22Rv1 (cell line): ENCODE data around the gene LDLR.
"Not testable (repeated sequence)": the region's sequence is repeated elsewhere in the genome, so short reads cannot be mapped to it uniquely, and the experiment has no call there.

Source experiments
- H3K27ac ChIP-seq: fragments of 450-650 bp; 2 replicates; pipeline ENCODE4 v1.5.1; 2017
- CTCF ChIP-seq: fragments of 450-650 bp; IDR thresholded peaks from 2 replicates; pipeline ENCODE4 v1.5.1; 2017; ENCODE audit warnings: mild to moderate bottlenecking
- ZFX ChIP-seq: fragments of 450-650 bp; IDR thresholded peaks from 2 replicates; pipeline ENCODE4 v1.6.1; 2017; ENCODE audit warnings: antibody characterized with exemption, borderline replicate concordance

LDLR gene

DNA sequence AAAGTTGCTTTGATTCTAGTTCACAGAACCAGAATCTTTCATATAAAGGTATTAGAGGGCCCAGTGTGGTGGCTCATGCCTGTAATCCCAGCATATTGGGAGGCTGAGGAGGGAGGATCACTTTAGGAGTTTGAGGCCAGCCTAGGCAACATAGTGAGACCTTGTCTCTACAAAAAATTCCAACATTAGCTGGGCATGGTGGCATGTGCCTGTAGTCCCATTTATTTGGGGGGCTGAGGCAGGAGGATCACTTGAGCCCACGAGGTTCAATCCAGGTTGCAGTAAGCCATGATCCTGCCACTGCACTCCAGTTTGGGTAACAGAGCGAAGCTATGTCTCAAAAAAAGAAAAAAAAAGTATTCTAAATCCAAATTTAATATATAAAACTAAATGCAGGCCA lies 9.1 kb downstream of the LDLR start:
- no peak overlapping the region for H3K27ac ChIP-seq

DNA sequence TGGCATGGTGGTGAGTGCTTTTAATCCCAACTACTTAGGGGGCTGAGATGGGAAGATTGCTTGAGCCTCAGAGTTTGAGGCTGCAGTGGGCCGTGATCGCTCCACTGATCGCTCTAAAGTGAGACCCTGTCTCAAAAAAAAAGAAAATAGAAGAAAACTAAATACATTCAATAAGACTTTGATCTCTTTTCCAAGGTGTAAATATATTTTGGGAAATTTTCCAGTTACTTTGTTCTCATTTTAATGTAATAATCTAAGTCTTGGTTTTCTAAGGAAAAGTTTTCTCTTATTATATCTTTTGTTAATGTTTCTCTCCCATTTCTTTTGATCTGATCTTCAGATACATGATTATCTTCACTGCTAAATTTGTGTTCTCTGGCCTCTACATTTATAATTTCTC lies 9.6 kb downstream of the LDLR start:
- TF ChIP-seq ZFX = no peak
- no peak for TF ChIP-seq CTCF
- H3K27ac ChIP-seq = no peak overlapping the region; the same call in 1 of the 2 replicates

More for the DNA sequence above, 9.1 kb downstream of the LDLR start:
- no peak for TF ChIP-seq ZFX
- TF ChIP-seq CTCF = no peak

DNA sequence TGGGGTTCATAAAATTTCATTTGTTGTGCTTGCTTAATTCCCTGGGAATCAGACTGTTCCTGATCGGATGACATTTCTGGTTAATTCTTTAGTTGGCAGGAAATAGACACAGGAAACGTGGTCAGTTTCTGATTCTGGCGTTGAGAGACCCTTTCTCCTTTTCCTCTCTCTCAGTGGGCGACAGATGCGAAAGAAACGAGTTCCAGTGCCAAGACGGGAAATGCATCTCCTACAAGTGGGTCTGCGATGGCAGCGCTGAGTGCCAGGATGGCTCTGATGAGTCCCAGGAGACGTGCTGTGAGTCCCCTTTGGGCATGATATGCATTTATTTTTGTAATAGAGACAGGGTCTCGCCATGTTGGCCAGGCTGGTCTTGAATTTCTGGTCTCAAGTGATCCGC lies 10.8 kb downstream of the LDLR start:
- TF ChIP-seq ZFX = no peak
- no peak for TF ChIP-seq CTCF
- no peak overlapping the region for H3K27ac ChIP-seq

DNA sequence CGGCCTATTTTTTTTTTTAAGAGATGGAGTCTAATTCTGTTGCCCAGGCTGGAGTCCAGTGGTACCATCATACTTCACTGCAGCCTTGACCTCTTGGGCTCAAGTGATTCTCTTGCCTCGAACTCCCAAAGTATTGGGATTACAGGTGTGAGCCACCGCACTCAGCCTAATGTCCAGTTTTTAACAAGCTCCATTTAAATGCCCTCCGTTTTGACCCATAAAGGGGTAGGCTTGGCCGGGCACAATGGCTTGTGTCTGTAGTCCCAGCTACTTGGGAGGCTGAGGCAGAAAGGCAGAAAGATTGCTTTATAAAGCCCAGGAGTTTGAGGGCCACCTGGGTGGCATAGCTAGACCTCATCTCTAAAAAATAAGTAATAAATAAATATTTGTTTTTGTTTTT lies 11.8 kb downstream of the LDLR start:
- TF ChIP-seq CTCF = no peak
- no peak for TF ChIP-seq ZFX
- H3K27ac ChIP-seq = no peak overlapping the region

- no peak overlapping the region for H3K27ac ChIP-seq
- TF ChIP-seq ZFX (no peak), CTCF (no peak)
These were observed 13.7 kb downstream of the LDLR start for GRCh38 chr19:11102944-11103343.

- H3K27ac ChIP-seq = not testable (repeated sequence)
These were observed 14.4 kb downstream of the LDLR start for GRCh38 chr19:11103667-11104066.

DNA sequence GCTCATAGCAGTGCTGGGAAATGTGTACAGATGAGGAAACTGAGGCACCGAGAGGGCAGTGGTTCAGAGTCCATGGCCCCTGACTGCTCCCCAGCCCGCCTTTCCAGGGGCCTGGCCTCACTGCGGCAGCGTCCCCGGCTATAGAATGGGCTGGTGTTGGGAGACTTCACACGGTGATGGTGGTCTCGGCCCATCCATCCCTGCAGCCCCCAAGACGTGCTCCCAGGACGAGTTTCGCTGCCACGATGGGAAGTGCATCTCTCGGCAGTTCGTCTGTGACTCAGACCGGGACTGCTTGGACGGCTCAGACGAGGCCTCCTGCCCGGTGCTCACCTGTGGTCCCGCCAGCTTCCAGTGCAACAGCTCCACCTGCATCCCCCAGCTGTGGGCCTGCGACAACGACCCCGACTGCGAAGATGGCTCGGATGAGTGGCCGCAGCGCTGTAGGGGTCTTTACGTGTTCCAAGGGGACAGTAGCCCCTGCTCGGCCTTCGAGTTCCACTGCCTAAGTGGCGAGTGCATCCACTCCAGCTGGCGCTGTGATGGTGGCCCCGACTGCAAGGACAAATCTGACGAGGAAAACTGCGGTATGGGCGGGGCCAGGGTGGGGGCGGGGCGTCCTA lies 15.9 kb downstream of the LDLR start:
- H3K27ac ChIP-seq = no peak overlapping the region
- TF ChIP-seq ZFX = no peak
- no peak for TF ChIP-seq CTCF

GRCh38 chr19:11106477-11106876 lies 17.2 kb downstream of the LDLR start:
- no peak overlapping the region for H3K27ac ChIP-seq
- TF ChIP-seq CTCF (no peak), ZFX (no peak)
